NT2/D1 (cell line): ENCODE measurements around the gene OTULIN.

ENCODE experiments used
- YY1 ChIP-seq: IDR thresholded peaks from 2 replicates; pipeline ENCODE4 v1.6.1; 2011; ENCODE audit not compliant: insufficient read length, insufficient read depth
- ZNF274 ChIP-seq: IDR thresholded peaks from 2 replicates; pipeline ENCODE4 v1.6.1; 2011; ENCODE audit warnings: mild to moderate bottlenecking, low read depth, low read length

DNA sequence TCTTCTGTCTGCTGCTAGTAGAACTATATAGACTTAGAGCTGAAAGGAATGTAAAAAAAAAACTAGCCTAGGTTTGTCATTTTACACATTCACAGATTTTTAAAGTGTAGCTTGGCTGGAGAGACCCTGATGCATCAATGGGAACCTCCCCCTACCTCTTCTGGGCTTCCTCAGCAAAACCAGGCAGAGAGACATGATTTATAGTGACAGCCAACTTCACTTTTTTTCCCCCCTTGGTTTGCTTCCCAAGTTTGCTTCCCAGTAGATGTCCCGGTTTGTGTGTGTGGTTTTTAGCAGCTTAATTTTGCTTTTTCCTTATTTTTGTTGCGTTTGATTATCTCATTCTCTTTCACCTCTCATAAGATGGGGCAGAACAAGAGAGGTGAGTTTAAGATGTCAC, 1.8 kb downstream of the OTULIN start:
- TF ChIP-seq ZNF274 (no peak), YY1 (no peak)
